ENCODE measurements around the gene PCGF5. TPM values are rescaled to one million over a fixed set of nuclear protein-coding genes. Genes with fewer than 3 reads are reported as not detected.

Gene PCGF5
- polyA plus RNA-seq, 1 experiment: 13.8 TPM

- no peaks in the 10 kb centered on the region for H3K9me3 ChIP-seq (ENCODE audit: control insufficient read depth, insufficient read depth, low read length)
- DNase-seq (ENCODE audit: low read depth, low spot score): no peak
- POLR2A ChIA-PET: no interaction called here
- H3K27ac ChIP-seq (ENCODE audit: low read depth, low read length): no peak overlapping the region
- no peak for TF ChIP-seq CTCF (IDR thresholded peaks at IDR 0.05; ENCODE audit: low read depth, low read length)
- no peak overlapping the region for H3K4me3 ChIP-seq (ENCODE audit: low read depth, low read length)
- H3K27me3 ChIP-seq (ENCODE audit: control insufficient read depth, insufficient read depth, low read length): no peaks in the 10 kb centered on the region
- CTCF ChIA-PET: interaction anchor here (0.6 to 2.1 kb wide), 2 partner anchors 233 to 359 kb away, joined by 3 to 6 read pairs; no protein-coding TSS in a partner anchor
Measured at GRCh38 chr10:91239789-91240188, 19.3 kb downstream of the PCGF5 start.

- Histone ChIP-seq H3K27ac (ENCODE audit: low read depth, low read length) (no peak overlapping the region), H3K9me3 (ENCODE audit: control insufficient read depth, insufficient read depth, low read length) (no peaks in the 10 kb centered on the region), H3K27me3 (ENCODE audit: control insufficient read depth, insufficient read depth, low read length) (no peaks in the 10 kb centered on the region), H3K4me3 (ENCODE audit: low read depth, low read length) (no peak overlapping the region)
- ChIA-PET CTCF (interaction anchor here (2.6 to 2.9 kb wide), 2 partner anchors 9 to 236 kb away, joined by 12 to 18 read pairs; no protein-coding TSS in a partner anchor), POLR2A (interaction anchor here (0.7 kb wide), 1 partner anchor 331 kb away, joined by 5 read pairs; no protein-coding TSS in a partner anchor)
- TF ChIP-seq CTCF (IDR thresholded peaks at IDR 0.05; ENCODE audit: low read depth, low read length): no peak
- no peak for DNase-seq (ENCODE audit: low read depth, low spot score)
Measured at GRCh38 chr10:91242940-91243339, 22.5 kb downstream of the PCGF5 start.

- H3K27ac ChIP-seq (ENCODE audit: low read depth, low read length): no peak overlapping the region
- ChIA-PET POLR2A (no interaction called here), CTCF (interaction anchor here (1.5 to 7.8 kb wide), 2 partner anchors 240 to 336 kb away, joined by 8 to 169 read pairs; no protein-coding TSS in a partner anchor)
- no peak for DNase-seq (ENCODE audit: low read depth, low spot score)
- no peak for TF ChIP-seq CTCF (IDR thresholded peaks at IDR 0.05; ENCODE audit: low read depth, low read length)
- H3K4me3 ChIP-seq (ENCODE audit: low read depth, low read length): no peak overlapping the region
- no peaks in the 10 kb centered on the region for H3K9me3 ChIP-seq (ENCODE audit: control insufficient read depth, insufficient read depth, low read length)
- H3K27me3 ChIP-seq (ENCODE audit: control insufficient read depth, insufficient read depth, low read length): no peaks in the 10 kb centered on the region
Measured at GRCh38 chr10:91247360-91248111, 27.1 kb downstream of the PCGF5 start.

- POLR2A ChIA-PET: interaction anchor here (1.6 kb wide), 1 partner anchor 86 kb away, joined by 6 read pairs; no protein-coding TSS in a partner anchor
- Histone ChIP-seq H3K9me3 (ENCODE audit: control insufficient read depth, insufficient read depth, low read length) (no peaks in the 10 kb centered on the region), H3K27ac (ENCODE audit: low read depth, low read length) (no peak overlapping the region), H3K27me3 (ENCODE audit: control insufficient read depth, insufficient read depth, low read length) (no peaks in the 10 kb centered on the region), H3K4me3 (ENCODE audit: low read depth, low read length) (no peak overlapping the region)
- TF ChIP-seq CTCF (IDR thresholded peaks at IDR 0.05; ENCODE audit: low read depth, low read length): no peak
- CTCF ChIA-PET: interaction anchor here (1.1 to 7.8 kb wide), 8 partner anchors 49 to 387 kb away, joined by 5 to 189 read pairs (median 36); no protein-coding TSS in a partner anchor
- no peak for DNase-seq (ENCODE audit: low read depth, low spot score)
Measured at GRCh38 chr10:91249700-91250099, 29.2 kb downstream of the PCGF5 start.

GRCh38 chr10:91250341-91250740 is 29.9 kb downstream of the PCGF5 start:
- no peaks in the 10 kb centered on the region for H3K27me3 ChIP-seq (ENCODE audit: control insufficient read depth, insufficient read depth, low read length)
- DNase-seq (ENCODE audit: low read depth, low spot score): no peak
- ChIA-PET POLR2A (interaction anchor here (1.6 kb wide), 1 partner anchor 86 kb away, joined by 6 read pairs; no protein-coding TSS in a partner anchor), CTCF (interaction anchor here (0.5 to 7.8 kb wide), 32 partner anchors 10 to 1519 kb away, joined by 3 to 189 read pairs (median 6); no protein-coding TSS in a partner anchor)
- H3K9me3 ChIP-seq (ENCODE audit: control insufficient read depth, insufficient read depth, low read length): no peaks in the 10 kb centered on the region
- no peak for TF ChIP-seq CTCF (IDR thresholded peaks at IDR 0.05; ENCODE audit: low read depth, low read length)
- no peak overlapping the region for H3K4me3 ChIP-seq (ENCODE audit: low read depth, low read length)
- H3K27ac ChIP-seq (ENCODE audit: low read depth, low read length): no peak overlapping the region
